H1 (cell line): ENCODE results near the gene CYTH1. TPM values are rescaled to one million over a fixed set of nuclear protein-coding genes. Genes with fewer than 3 reads are reported as not detected.

Source experiments
- CTCF ChIA-PET: fragments of 300-600 bp; sonication (Branson Sonifier 250); formaldehyde crosslinking; loops from one replicate; lab custom pipeline; 2021; ENCODE audit not compliant: partially characterized antibody; lab: Charles Lee
- POLR2A ChIA-PET: fragments of 300-600 bp; sonication (Branson Sonifier 250); formaldehyde crosslinking; loops from one replicate; lab custom pipeline; 2021; ENCODE audit warnings: inconsistent platforms; ENCODE audit not compliant: partially characterized antibody; lab: Charles Lee
- DNase-seq, 2 experiments: peaks; one replicate each; pipeline versions ENCODE4 v3.0.0 to v3.0.0-alpha.2; 2010 to 2022; ENCODE audit warnings: low spot score in 2 of 2, low read depth in 1 of 2, mixed read lengths in 1 of 2
- FAIRE-seq: peaks from 2 replicates; lab custom pipeline; 2011; peaks lifted over from hg19 to GRCh38; lab: Jason Lieb, UNC
- H2AFZ ChIP-seq: 2 replicates; pipeline ENCODE4 v1.8.1; 2012; ENCODE audit warnings: low read length, inconsistent platforms
- H2AK5ac ChIP-seq: 2 replicates; pipeline ENCODE4 v1.6.1; 2013; ENCODE audit warnings: low read depth, low read length
- H2BK120ac ChIP-seq: replicated peaks from 2 replicates; pipeline ENCODE3; 2013; ENCODE audit warnings: low read depth, low read length, inconsistent platforms
- H2BK12ac ChIP-seq: 2 replicates; pipeline ENCODE4 v1.6.1; 2013; ENCODE audit warnings: low read depth, low read length
- H2BK15ac ChIP-seq: 2 replicates; pipeline ENCODE4 v1.6.1; 2013; ENCODE audit warnings: low read length
- H2BK20ac ChIP-seq: 2 replicates; pipeline ENCODE4 v1.6.1; 2013; ENCODE audit warnings: low read length
- H2BK5ac ChIP-seq: 2 replicates; pipeline ENCODE4 v1.6.1; 2013; ENCODE audit warnings: low read depth, low read length
- H3K14ac ChIP-seq: 2 replicates; pipeline ENCODE4 v1.6.1; 2013; ENCODE audit warnings: inconsistent platforms; ENCODE audit not compliant: insufficient read length
- H3K18ac ChIP-seq: 2 replicates; pipeline ENCODE4 v1.6.1; 2013; ENCODE audit warnings: low read length; ENCODE audit errors: extremely low read depth
- H3K23ac ChIP-seq: 2 replicates; pipeline ENCODE4 v1.6.1; 2013; ENCODE audit warnings: inconsistent platforms; ENCODE audit not compliant: insufficient read length
- H3K23me2 ChIP-seq: 2 replicates; pipeline ENCODE4 v1.6.1; 2013; ENCODE audit warnings: low read depth, low read length
- H3K27ac ChIP-seq: 2 replicates; pipeline ENCODE4 v1.6.1; 2011; ENCODE audit warnings: low read depth, low read length, inconsistent platforms
- H3K27me3 ChIP-seq, 4 experiments: replicated peaks in 1 of 4; 1 replicate in 1 of 4; 2 replicates in 3 of 4; pipeline versions ENCODE4 v1.6.1 to v1.8.1; 2011 to 2013; ENCODE audit warnings: low read length in 3 of 4, mild to moderate bottlenecking in 3 of 4, inconsistent platforms in 2 of 4, mixed read lengths in 2 of 4, moderate library complexity in 1 of 4; ENCODE audit not compliant: control insufficient read depth in 3 of 4, insufficient read depth in 3 of 4; ENCODE audit errors: extremely low read depth in 1 of 4
- H3K36me3 ChIP-seq, 4 experiments: 2 replicates each; pipeline versions ENCODE4 v1.6.1 to v1.8.1; 2011 to 2013; ENCODE audit warnings: mild to moderate bottlenecking in 4 of 4, low read length in 3 of 4, moderate library complexity in 2 of 4, control low read depth in 1 of 4, inconsistent platforms in 1 of 4; ENCODE audit not compliant: insufficient read depth in 4 of 4, control insufficient read depth in 2 of 4
- H3K4ac ChIP-seq: replicated peaks from 2 replicates; pipeline ENCODE3; 2013; ENCODE audit warnings: low read length, low read depth, mixed read lengths, inconsistent platforms; ENCODE audit not compliant: insufficient read length
- H3K4me1 ChIP-seq, 4 experiments: replicated peaks in 1 of 4; 1 replicate in 1 of 4; 2 replicates in 3 of 4; pipeline versions ENCODE4 v1.6.1 to v1.8.1; 2011 to 2013; ENCODE audit warnings: low read length in 3 of 4, inconsistent platforms in 2 of 4, mixed read lengths in 1 of 4; ENCODE audit not compliant: insufficient read depth in 4 of 4, control insufficient read depth in 3 of 4
- H3K4me2 ChIP-seq, 2 experiments: 2 replicates each; pipeline versions ENCODE4 v1.6.1 to v1.8.1; 2011 to 2013; ENCODE audit warnings: low read depth in 2 of 2, low read length in 2 of 2, control low read depth in 1 of 2, inconsistent platforms in 1 of 2, mild to moderate bottlenecking in 1 of 2; ENCODE audit not compliant: insufficient read depth in 1 of 2
- H3K4me3 ChIP-seq, 4 experiments: fragments of 200-600, 300-600 bp in 1 of 4; sonication (generic), shearing (Covaris generic), sonication (Bioruptor Twin) in 1 of 4; 2 replicates each; pipeline versions ENCODE4 v1.5.1 to v1.8.1; 2011 to 2016; ENCODE audit warnings: low read length in 4 of 4, low read depth in 3 of 4, control low read depth in 2 of 4, inconsistent platforms in 2 of 4, mild to moderate bottlenecking in 2 of 4, mixed read lengths in 1 of 4, moderate library complexity in 1 of 4; ENCODE audit not compliant: insufficient read depth in 2 of 4; ENCODE audit errors: extremely low read depth in 1 of 4
- H3K56ac ChIP-seq: replicated peaks from 2 replicates; pipeline ENCODE3; 2013; ENCODE audit warnings: low read depth, mild to moderate bottlenecking, mixed read lengths, low read length, inconsistent platforms; ENCODE audit not compliant: insufficient read length
- H3K79me1 ChIP-seq: 2 replicates; pipeline ENCODE4 v1.6.1; 2013; ENCODE audit warnings: low read depth, low read length, control low read depth
- H3K79me2 ChIP-seq, 2 experiments: 2 replicates each; pipeline versions ENCODE4 v1.6.1 to v1.8.1; 2012 to 2013; ENCODE audit warnings: low read length in 2 of 2, mild to moderate bottlenecking in 2 of 2, inconsistent platforms in 1 of 2; ENCODE audit not compliant: insufficient read depth in 2 of 2, control insufficient read depth in 1 of 2
- H3K9ac ChIP-seq, 4 experiments: replicated peaks in 1 of 4; 1 replicate in 1 of 4; 2 replicates in 3 of 4; pipeline versions ENCODE4 v1.6.1 to v1.8.1; 2011 to 2013; ENCODE audit warnings: low read depth in 3 of 4, low read length in 3 of 4, control low read depth in 2 of 4, mild to moderate bottlenecking in 2 of 4, moderate library complexity in 2 of 4, inconsistent platforms in 1 of 4; ENCODE audit errors: extremely low read depth in 1 of 4
- H3K9me3 ChIP-seq, 2 experiments: 2 replicates each; pipeline versions ENCODE4 v1.6.1 to v1.8.1; 2012 to 2013; ENCODE audit warnings: mild to moderate bottlenecking in 2 of 2, moderate library complexity in 2 of 2, control low read depth in 1 of 2, inconsistent platforms in 1 of 2, low read depth in 1 of 2, low read length in 1 of 2, mixed read lengths in 1 of 2; ENCODE audit not compliant: insufficient read depth in 2 of 2
- H4K20me1 ChIP-seq, 2 experiments: replicated peaks in 1 of 2; 2 replicates each; pipeline versions ENCODE3 to v1.8.1; 2011 to 2013; ENCODE audit warnings: inconsistent platforms in 2 of 2, low read length in 2 of 2, mild to moderate bottlenecking in 1 of 2; ENCODE audit not compliant: insufficient read depth in 2 of 2, control insufficient read depth in 1 of 2
- H4K5ac ChIP-seq: 2 replicates; pipeline ENCODE4 v1.6.1; 2013; ENCODE audit warnings: low read length, low read depth, mixed read lengths, inconsistent platforms; ENCODE audit not compliant: insufficient read length
- H4K8ac ChIP-seq: 2 replicates; pipeline ENCODE4 v1.8.0; 2013; ENCODE audit warnings: mild to moderate bottlenecking, moderate library complexity, low read length, inconsistent platforms; ENCODE audit not compliant: insufficient read depth; ENCODE audit errors: extremely low read depth
- H4K91ac ChIP-seq: replicated peaks from 2 replicates; pipeline ENCODE3; 2013; ENCODE audit warnings: low read length, mixed read lengths, inconsistent platforms; ENCODE audit not compliant: insufficient read length
- BCL11A ChIP-seq, 2 experiments: IDR thresholded peaks; one replicate each; pipeline ENCODE4 v1.6.1; 2011; ENCODE audit warnings: low read depth in 2 of 2, low read length in 2 of 2, mild to moderate bottlenecking in 2 of 2
- GTF2F1 ChIP-seq: IDR thresholded peaks from 2 replicates; pipeline ENCODE4 v1.6.1; 2012; ENCODE audit warnings: low read depth, low read length, improper control_type of control experiment, borderline replicate concordance
- MAX ChIP-seq: IDR thresholded peaks from 2 replicates; pipeline ENCODE4 v1.6.1; 2012; ENCODE audit warnings: inconsistent platforms
- RXRA ChIP-seq: IDR thresholded peaks from 2 replicates; pipeline ENCODE4 v1.6.1; 2011; ENCODE audit warnings: low read depth, mild to moderate bottlenecking, low read length, moderate library complexity; ENCODE audit not compliant: insufficient read depth
- SRF ChIP-seq: IDR thresholded peaks from 2 replicates; pipeline ENCODE4 v1.6.1; 2011; ENCODE audit warnings: mild to moderate bottlenecking, low read depth, low read length, moderate library complexity
- TAF1 ChIP-seq: IDR thresholded peaks from 2 replicates; pipeline ENCODE4 v1.6.1; 2011; ENCODE audit warnings: mild to moderate bottlenecking, low read depth, low read length
- TAF7 ChIP-seq: optimal IDR thresholded peaks from 2 replicates; pipeline ENCODE3; 2011; ENCODE audit warnings: low read depth, mild to moderate bottlenecking, inconsistent platforms, low read length, moderate library complexity, borderline replicate concordance
- TCF12 ChIP-seq: IDR thresholded peaks from 2 replicates; pipeline ENCODE4 v1.6.1; 2011; ENCODE audit warnings: low read depth, mild to moderate bottlenecking, low read length
- WGBS, 2 experiments: shearing (Covaris generic) in 1 of 2; methylation state at CpG; one replicate each; pipeline versions ENCODE4 v1.1.6 to v1.1.7; 2013 to 2015; ENCODE audit warnings: low lambda C conversion rate in 2 of 2, mixed read lengths in 2 of 2, inconsistent platforms in 1 of 2, low coverage in 1 of 2, missing lambda C conversion rate in 1 of 2; ENCODE audit not compliant: insufficient replicate concordance in 2 of 2, insufficient coverage in 1 of 2, insufficient read length in 1 of 2; ENCODE audit errors: extremely low coverage in 1 of 2, missing lambda C conversion rate in 1 of 2; 5-methylcytosine and 5-hydroxymethylcytosine counted together
- polyA plus RNA-seq, 7 experiments: library from polyadenylated mRNA; depleted of rRNA in 3 of 7; stranded (reverse) in 5 of 7; unstranded in 2 of 7; fragments of >200 nt in 5 of 7; fragments of 200-250 nt in 2 of 7; gene quantifications; 1 replicate in 5 of 7; 2 replicates in 1 of 7; 4 replicates in 1 of 7; pipeline versions ENCODE4 v1.2.1 to v1.2.3, GENCODE V29; 2011 to 2013; ENCODE audit warnings: missing spikeins in 2 of 7, mixed read lengths in 2 of 7
- total RNA-seq: library from RNA; stranded (reverse); fragmentation: NEBNext Ultra II Directional; extraction: Animal tissue kit (Norgen Biotek cat#: 25700); gene quantifications from 2 replicates; pipeline ENCODE4 v1.2.1, GENCODE V29; 2021

Gene CYTH1
- total and polyA plus RNA-seq, 2 of the 8 experiments (the other 6 are each of a cell fraction or from before 2014, with no cell fraction given) = 12.8 to 14.8 TPM

GRCh38 chr17:78715876-78716275, 66.2 kb downstream of the CYTH1 start:
- POLR2A ChIA-PET = no interaction called here
- H3K4me3 ChIP-seq = no peak overlapping the region

More at GRCh38 chr17:78715876-78716275, 66.2 kb downstream of the CYTH1 start:
- Histone ChIP-seq H3K4me2 (no peak overlapping the region), H2BK15ac (no peak overlapping the region), H2BK120ac (no peak overlapping the region), H3K79me1 (peaks cover 2% of the 10 kb centered on the region), H2AFZ (no peak overlapping the region), H2BK12ac (no peak overlapping the region), H3K56ac (no peak overlapping the region), H4K5ac (no peak overlapping the region), H3K79me2 (peaks cover 0 to 9% of the 10 kb centered on the region in 2 experiments; a peak in 1 of 4 replicates), H4K8ac (no peak overlapping the region), H3K23ac (no peak overlapping the region), H3K9ac (no peak overlapping the region), H2AK5ac (no peak overlapping the region), H3K14ac (no peak overlapping the region), H2BK20ac (no peak overlapping the region), H2BK5ac (no peak overlapping the region), H3K4me1 (peaks cover 0 to 16% (median 12%) of the 10 kb centered on the region in 4 experiments; a peak in 6 of 7 replicates), H3K23me2 (no peaks in the 10 kb centered on the region), H4K91ac (no peak overlapping the region), H3K27me3 (no peaks in the 10 kb centered on the region), H4K20me1 (peaks cover 0 to 6% of the 10 kb centered on the region in 2 experiments), H3K18ac (no peak overlapping the region), H3K4ac (no peak overlapping the region), H3K27ac (no peak overlapping the region), H3K9me3 (no peaks in the 10 kb centered on the region), H3K36me3 (no peaks in the 10 kb centered on the region)
- CTCF ChIA-PET = interaction anchor here (0.9 to 2.7 kb wide), 2 partner anchors 10 to 219 kb away, joined by 3 to 12 read pairs; no protein-coding TSS in a partner anchor
- no peak for FAIRE-seq
- no peak for TF ChIP-seq RXRA
- no peak for TF ChIP-seq SRF
- TF ChIP-seq TAF1 = no peak
- no peak for TF ChIP-seq GTF2F1
- TF ChIP-seq TCF12 = no peak
- TF ChIP-seq BCL11A (IDR thresholded peaks at IDR 0.05; ENCODE audit: low read depth in 2 of 2, low read length in 2 of 2) = no peak
- TF ChIP-seq MAX = no peak
- no peak for TF ChIP-seq TAF7
- DNase-seq = no peak
- WGBS, 2 experiments = 89% methylated on average over 1 of the region's 1 CpG; no CpG with 5 or more reads in 1 of the 2 experiments
